H1 (cell line): ENCODE measurements around the gene PGF. TPM values are rescaled to one million over a fixed set of nuclear protein-coding genes. Genes with fewer than 3 reads are reported as not detected.

Experiments
- CTCF ChIA-PET: fragments of 300-600 bp; sonication (Branson Sonifier 250); formaldehyde crosslinking; loops from one replicate; lab custom pipeline; 2021; ENCODE audit not compliant: partially characterized antibody; lab: Charles Lee
- POLR2A ChIA-PET: fragments of 300-600 bp; sonication (Branson Sonifier 250); formaldehyde crosslinking; loops from one replicate; lab custom pipeline; 2021; ENCODE audit warnings: inconsistent platforms; ENCODE audit not compliant: partially characterized antibody; lab: Charles Lee
- DNase-seq, 2 experiments: peaks; one replicate each; pipeline versions ENCODE4 v3.0.0 to v3.0.0-alpha.2; 2010 to 2022; ENCODE audit warnings: low spot score in 2 of 2, low read depth in 1 of 2, mixed read lengths in 1 of 2
- FAIRE-seq: peaks from 2 replicates; lab custom pipeline; 2011; peaks lifted over from hg19 to GRCh38; lab: Jason Lieb, UNC
- H2AFZ ChIP-seq: 2 replicates; pipeline ENCODE4 v1.8.1; 2012; ENCODE audit warnings: low read length, inconsistent platforms
- H2AK5ac ChIP-seq: 2 replicates; pipeline ENCODE4 v1.6.1; 2013; ENCODE audit warnings: low read depth, low read length
- H2BK120ac ChIP-seq: replicated peaks from 2 replicates; pipeline ENCODE3; 2013; ENCODE audit warnings: low read depth, low read length, inconsistent platforms
- H2BK12ac ChIP-seq: 2 replicates; pipeline ENCODE4 v1.6.1; 2013; ENCODE audit warnings: low read depth, low read length
- H2BK15ac ChIP-seq: 2 replicates; pipeline ENCODE4 v1.6.1; 2013; ENCODE audit warnings: low read length
- H2BK20ac ChIP-seq: 2 replicates; pipeline ENCODE4 v1.6.1; 2013; ENCODE audit warnings: low read length
- H2BK5ac ChIP-seq: 2 replicates; pipeline ENCODE4 v1.6.1; 2013; ENCODE audit warnings: low read depth, low read length
- H3K14ac ChIP-seq: 2 replicates; pipeline ENCODE4 v1.6.1; 2013; ENCODE audit warnings: inconsistent platforms; ENCODE audit not compliant: insufficient read length
- H3K18ac ChIP-seq: 2 replicates; pipeline ENCODE4 v1.6.1; 2013; ENCODE audit warnings: low read length; ENCODE audit errors: extremely low read depth
- H3K23ac ChIP-seq: 2 replicates; pipeline ENCODE4 v1.6.1; 2013; ENCODE audit warnings: inconsistent platforms; ENCODE audit not compliant: insufficient read length
- H3K23me2 ChIP-seq: 2 replicates; pipeline ENCODE4 v1.6.1; 2013; ENCODE audit warnings: low read depth, low read length
- H3K27ac ChIP-seq: 2 replicates; pipeline ENCODE4 v1.6.1; 2011; ENCODE audit warnings: low read depth, low read length, inconsistent platforms
- H3K27me3 ChIP-seq, 4 experiments: replicated peaks in 1 of 4; 1 replicate in 1 of 4; 2 replicates in 3 of 4; pipeline versions ENCODE4 v1.6.1 to v1.8.1; 2011 to 2013; ENCODE audit warnings: low read length in 3 of 4, mild to moderate bottlenecking in 3 of 4, inconsistent platforms in 2 of 4, mixed read lengths in 2 of 4, moderate library complexity in 1 of 4; ENCODE audit not compliant: control insufficient read depth in 3 of 4, insufficient read depth in 3 of 4; ENCODE audit errors: extremely low read depth in 1 of 4
- H3K36me3 ChIP-seq, 4 experiments: 2 replicates each; pipeline versions ENCODE4 v1.6.1 to v1.8.1; 2011 to 2013; ENCODE audit warnings: mild to moderate bottlenecking in 4 of 4, low read length in 3 of 4, moderate library complexity in 2 of 4, control low read depth in 1 of 4, inconsistent platforms in 1 of 4; ENCODE audit not compliant: insufficient read depth in 4 of 4, control insufficient read depth in 2 of 4
- H3K4ac ChIP-seq: replicated peaks from 2 replicates; pipeline ENCODE3; 2013; ENCODE audit warnings: low read length, low read depth, mixed read lengths, inconsistent platforms; ENCODE audit not compliant: insufficient read length
- H3K4me1 ChIP-seq, 4 experiments: replicated peaks in 1 of 4; 1 replicate in 1 of 4; 2 replicates in 3 of 4; pipeline versions ENCODE4 v1.6.1 to v1.8.1; 2011 to 2013; ENCODE audit warnings: low read length in 3 of 4, inconsistent platforms in 2 of 4, mixed read lengths in 1 of 4; ENCODE audit not compliant: insufficient read depth in 4 of 4, control insufficient read depth in 3 of 4
- H3K4me2 ChIP-seq, 2 experiments: 2 replicates each; pipeline versions ENCODE4 v1.6.1 to v1.8.1; 2011 to 2013; ENCODE audit warnings: low read depth in 2 of 2, low read length in 2 of 2, control low read depth in 1 of 2, inconsistent platforms in 1 of 2, mild to moderate bottlenecking in 1 of 2; ENCODE audit not compliant: insufficient read depth in 1 of 2
- H3K4me3 ChIP-seq, 4 experiments: fragments of 200-600, 300-600 bp in 1 of 4; sonication (generic), shearing (Covaris generic), sonication (Bioruptor Twin) in 1 of 4; 2 replicates each; pipeline versions ENCODE4 v1.5.1 to v1.8.1; 2011 to 2016; ENCODE audit warnings: low read length in 4 of 4, low read depth in 3 of 4, control low read depth in 2 of 4, inconsistent platforms in 2 of 4, mild to moderate bottlenecking in 2 of 4, mixed read lengths in 1 of 4, moderate library complexity in 1 of 4; ENCODE audit not compliant: insufficient read depth in 2 of 4; ENCODE audit errors: extremely low read depth in 1 of 4
- H3K56ac ChIP-seq: replicated peaks from 2 replicates; pipeline ENCODE3; 2013; ENCODE audit warnings: low read depth, mild to moderate bottlenecking, mixed read lengths, low read length, inconsistent platforms; ENCODE audit not compliant: insufficient read length
- H3K79me1 ChIP-seq: 2 replicates; pipeline ENCODE4 v1.6.1; 2013; ENCODE audit warnings: low read depth, low read length, control low read depth
- H3K79me2 ChIP-seq, 2 experiments: 2 replicates each; pipeline versions ENCODE4 v1.6.1 to v1.8.1; 2012 to 2013; ENCODE audit warnings: low read length in 2 of 2, mild to moderate bottlenecking in 2 of 2, inconsistent platforms in 1 of 2; ENCODE audit not compliant: insufficient read depth in 2 of 2, control insufficient read depth in 1 of 2
- H3K9ac ChIP-seq, 4 experiments: replicated peaks in 1 of 4; 1 replicate in 1 of 4; 2 replicates in 3 of 4; pipeline versions ENCODE4 v1.6.1 to v1.8.1; 2011 to 2013; ENCODE audit warnings: low read depth in 3 of 4, low read length in 3 of 4, control low read depth in 2 of 4, mild to moderate bottlenecking in 2 of 4, moderate library complexity in 2 of 4, inconsistent platforms in 1 of 4; ENCODE audit errors: extremely low read depth in 1 of 4
- H3K9me3 ChIP-seq, 2 experiments: 2 replicates each; pipeline versions ENCODE4 v1.6.1 to v1.8.1; 2012 to 2013; ENCODE audit warnings: mild to moderate bottlenecking in 2 of 2, moderate library complexity in 2 of 2, control low read depth in 1 of 2, inconsistent platforms in 1 of 2, low read depth in 1 of 2, low read length in 1 of 2, mixed read lengths in 1 of 2; ENCODE audit not compliant: insufficient read depth in 2 of 2
- H4K20me1 ChIP-seq, 2 experiments: replicated peaks in 1 of 2; 2 replicates each; pipeline versions ENCODE3 to v1.8.1; 2011 to 2013; ENCODE audit warnings: inconsistent platforms in 2 of 2, low read length in 2 of 2, mild to moderate bottlenecking in 1 of 2; ENCODE audit not compliant: insufficient read depth in 2 of 2, control insufficient read depth in 1 of 2
- H4K5ac ChIP-seq: 2 replicates; pipeline ENCODE4 v1.6.1; 2013; ENCODE audit warnings: low read length, low read depth, mixed read lengths, inconsistent platforms; ENCODE audit not compliant: insufficient read length
- H4K8ac ChIP-seq: 2 replicates; pipeline ENCODE4 v1.8.0; 2013; ENCODE audit warnings: mild to moderate bottlenecking, moderate library complexity, low read length, inconsistent platforms; ENCODE audit not compliant: insufficient read depth; ENCODE audit errors: extremely low read depth
- H4K91ac ChIP-seq: replicated peaks from 2 replicates; pipeline ENCODE3; 2013; ENCODE audit warnings: low read length, mixed read lengths, inconsistent platforms; ENCODE audit not compliant: insufficient read length
- CTBP2 ChIP-seq: IDR thresholded peaks from 2 replicates; pipeline ENCODE4 v1.7.0; 2011; ENCODE audit warnings: borderline replicate concordance, mild to moderate bottlenecking, moderate library complexity, mixed read lengths, low read length; ENCODE audit not compliant: insufficient read depth, insufficient read length
- CTCF ChIP-seq, 3 experiments: IDR thresholded peaks; 1 replicate in 2 of 3; 2 replicates in 1 of 3; pipeline versions ENCODE4 v1.5.1 to v1.6.1; 2011; ENCODE audit warnings: low read length in 3 of 3, mild to moderate bottlenecking in 3 of 3, inconsistent platforms in 2 of 3, low read depth in 1 of 3, moderate library complexity in 1 of 3; ENCODE audit not compliant: insufficient read depth in 1 of 3; ENCODE audit errors: control extremely low read depth in 1 of 3
- NANOG ChIP-seq: IDR thresholded peaks from 2 replicates; pipeline ENCODE4 v1.6.1; 2011; ENCODE audit warnings: low read length, low read depth, mild to moderate bottlenecking, inconsistent platforms; ENCODE audit not compliant: insufficient read depth, poor library complexity, severe bottlenecking
- SP2 ChIP-seq: IDR thresholded peaks from 2 replicates; pipeline ENCODE4 v1.6.1; 2012; ENCODE audit warnings: mild to moderate bottlenecking, low read length, inconsistent platforms
- SP4 ChIP-seq: IDR thresholded peaks from 2 replicates; pipeline ENCODE4 v1.6.1; 2012; ENCODE audit warnings: low read length, inconsistent platforms
- WGBS, 2 experiments: shearing (Covaris generic) in 1 of 2; methylation state at CpG; one replicate each; pipeline versions ENCODE4 v1.1.6 to v1.1.7; 2013 to 2015; ENCODE audit warnings: low lambda C conversion rate in 2 of 2, mixed read lengths in 2 of 2, inconsistent platforms in 1 of 2, low coverage in 1 of 2, missing lambda C conversion rate in 1 of 2; ENCODE audit not compliant: insufficient replicate concordance in 2 of 2, insufficient coverage in 1 of 2, insufficient read length in 1 of 2; ENCODE audit errors: extremely low coverage in 1 of 2, missing lambda C conversion rate in 1 of 2; 5-methylcytosine and 5-hydroxymethylcytosine counted together
- polyA plus RNA-seq, 7 experiments: library from polyadenylated mRNA; depleted of rRNA in 3 of 7; stranded (reverse) in 5 of 7; unstranded in 2 of 7; fragments of >200 nt in 5 of 7; fragments of 200-250 nt in 2 of 7; gene quantifications; 1 replicate in 5 of 7; 2 replicates in 1 of 7; 4 replicates in 1 of 7; pipeline versions ENCODE4 v1.2.1 to v1.2.3, GENCODE V29; 2011 to 2013; ENCODE audit warnings: missing spikeins in 2 of 7, mixed read lengths in 2 of 7
- total RNA-seq: library from RNA; stranded (reverse); fragmentation: NEBNext Ultra II Directional; extraction: Animal tissue kit (Norgen Biotek cat#: 25700); gene quantifications from 2 replicates; pipeline ENCODE4 v1.2.1, GENCODE V29; 2021
- TF ChIP-seq, protein P1 (sequence below): IDR thresholded peaks from 2 replicates; pipeline ENCODE4 v1.6.1; 2012; ENCODE audit warnings: inconsistent platforms

The PGF gene
- total and polyA plus RNA-seq, 2 of the 8 experiments (the other 6 are each of a cell fraction or from before 2014, with no cell fraction given) = 2.1 to 4.1 TPM

DNA sequence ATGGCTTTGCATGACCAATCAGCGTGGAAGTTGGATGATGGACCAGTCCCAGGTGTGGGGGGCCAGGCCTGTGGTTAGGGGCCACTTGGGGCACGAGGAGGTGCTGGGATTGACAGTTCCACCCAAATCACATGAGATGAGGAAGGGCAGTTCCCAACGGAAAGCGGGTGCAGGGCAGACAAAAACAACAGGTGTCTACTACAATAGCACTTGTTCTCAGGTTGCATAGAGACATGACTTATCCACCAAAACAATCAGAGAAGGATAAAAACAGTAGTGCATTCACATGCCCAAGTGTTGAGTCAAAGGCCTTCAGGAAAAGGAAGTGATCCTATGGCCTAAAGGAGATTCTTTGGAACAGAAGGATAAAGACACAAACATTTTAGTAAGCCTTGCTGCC, 32.7 kb upstream of the PGF start:
- Histone ChIP-seq H3K14ac (no peak overlapping the region), H3K9me3 (no peaks in the 10 kb centered on the region), H2AK5ac (no peak overlapping the region), H4K20me1 (no peaks in the 10 kb centered on the region), H3K27me3 (no peaks in the 10 kb centered on the region), H3K4me1 (peaks cover 2 to 8% (median 5%) of the 10 kb centered on the region in 4 experiments; a peak in 5 of 7 replicates), H4K5ac (no peak overlapping the region), H2BK20ac (no peak overlapping the region), H3K23ac (no peak overlapping the region), H3K4me3 (no peak overlapping the region), H3K79me1 (no peaks in the 10 kb centered on the region), H2BK15ac (no peak overlapping the region), H3K18ac (no peak overlapping the region), H3K9ac (no peak overlapping the region), H3K56ac (no peak overlapping the region), H2BK120ac (no peak overlapping the region), H4K91ac (no peak overlapping the region), H3K23me2 (no peaks in the 10 kb centered on the region), H3K4ac (no peak overlapping the region), H3K36me3 (no peaks in the 10 kb centered on the region), H2BK12ac (no peak overlapping the region), H2BK5ac (no peak overlapping the region), H4K8ac (no peak overlapping the region), H3K4me2 (no peak overlapping the region), H3K27ac (no peak overlapping the region), H2AFZ (no peak overlapping the region), H3K79me2 (no peaks in the 10 kb centered on the region)
- 92% methylated on average over 4 of the region's 4 CpGs; no CpG with 5 or more reads in 1 of the 2 experiments for WGBS, 2 experiments
- ChIA-PET POLR2A (interaction anchor here (0.9 kb wide), 1 partner anchor 38 kb away, joined by 3 read pairs; no protein-coding TSS in a partner anchor), CTCF (interaction anchor here (0.6 to 1.6 kb wide), 6 partner anchors 8 to 100 kb away, joined by 3 to 7 read pairs (median 3); no protein-coding TSS in a partner anchor)
- TF ChIP-seq, protein P1, sequence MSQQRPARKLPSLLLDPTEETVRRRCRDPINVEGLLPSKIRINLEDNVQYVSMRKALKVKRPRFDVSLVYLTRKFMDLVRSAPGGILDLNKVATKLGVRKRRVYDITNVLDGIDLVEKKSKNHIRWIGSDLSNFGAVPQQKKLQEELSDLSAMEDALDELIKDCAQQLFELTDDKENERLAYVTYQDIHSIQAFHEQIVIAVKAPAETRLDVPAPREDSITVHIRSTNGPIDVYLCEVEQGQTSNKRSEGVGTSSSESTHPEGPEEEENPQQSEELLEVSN = no peak
- TF ChIP-seq SP4 (no peak), SP2 (no peak), CTCF (IDR thresholded peaks at IDR 0.05; ENCODE audit: control extremely low read depth in 1 of 3, insufficient read depth in 1 of 3, low read depth in 1 of 3, low read length in 3 of 3) (no peak), NANOG (no peak), CTBP2 (no peak)
- DNase-seq (no peak), FAIRE-seq (no peak)
